OCI-LY3 (cell line): ENCODE data around the gene CD19.
A peak's percentile ranks its signal among the peaks of the same experiment; 100 is the strongest.
"Not testable (repeated sequence)": the region's sequence is repeated elsewhere in the genome, so short reads cannot be mapped to it uniquely, and the experiment has no call there.

ENCODE experiments used
- H2AFZ ChIP-seq: fragments of 200-600, 300-600 bp; shearing (Covaris generic); 2 replicates; pipeline ENCODE4 v1.6.0; 2014; ENCODE audit warnings: antibody characterized with exemption, low read depth, low read length
- H3K27ac ChIP-seq: fragments of 200-600, 300-600 bp; sonication (generic); 2 replicates; pipeline ENCODE4 v1.5.1; 2014; ENCODE audit warnings: mild to moderate bottlenecking, low read length, moderate library complexity, mixed read lengths
- H3K27me3 ChIP-seq: fragments of 200-600, 300-600 bp; sonication (generic); 2 replicates; pipeline ENCODE4 v1.6.1; 2014; ENCODE audit warnings: low read depth, low read length, mixed read lengths
- H3K36me3 ChIP-seq: fragments of 200-600, 300-600 bp; sonication (generic); replicated peaks from 2 replicates; pipeline ENCODE3; 2014; ENCODE audit warnings: low read depth, low read length, mixed read lengths
- H3K4me1 ChIP-seq: fragments of 300-600, 200-600 bp; sonication (generic); 2 replicates; pipeline ENCODE4 v1.6.1; 2014; ENCODE audit warnings: low read length, mixed read lengths
- H3K4me2 ChIP-seq: fragments of 200-600, 300-600 bp; sonication (generic); 2 replicates; pipeline ENCODE4 v1.6.1; 2014; ENCODE audit warnings: low read length, mixed read lengths
- H3K4me3 ChIP-seq: fragments of 300-600, 200-600 bp; sonication (generic); 2 replicates; pipeline ENCODE4 v1.5.1; 2014; ENCODE audit warnings: antibody characterized with exemption, mild to moderate bottlenecking, low read length, moderate library complexity
- H3K79me2 ChIP-seq: fragments of 300-600, 200-600 bp; shearing (Covaris generic); 2 replicates; pipeline ENCODE4 v1.6.1; 2014; ENCODE audit warnings: mild to moderate bottlenecking, low read length, mixed read lengths
- H3K9ac ChIP-seq: fragments of 300-600, 200-600 bp; shearing (Covaris generic); 2 replicates; pipeline ENCODE4 v1.6.0; 2014; ENCODE audit warnings: mild to moderate bottlenecking, low read length, moderate library complexity
- H3K9me3 ChIP-seq: fragments of 200-600, 300-600 bp; shearing (Covaris generic); 2 replicates; pipeline ENCODE4 v1.6.1; 2014; ENCODE audit warnings: low read length, mixed read lengths; ENCODE audit not compliant: insufficient read depth
- H4K20me1 ChIP-seq: fragments of 200-600, 300-600 bp; sonication (generic); 2 replicates; pipeline ENCODE4 v1.6.1; 2016; ENCODE audit warnings: low read length, mixed read lengths; ENCODE audit not compliant: insufficient read depth
- CTCF ChIP-seq: fragments of 200-600, 300-600 bp; sonication (generic); IDR thresholded peaks from 2 replicates; pipeline ENCODE4 v1.5.1; 2014; ENCODE audit warnings: antibody characterized with exemption, low read length, low read depth
- EZH2phosphoT487 ChIP-seq: fragments of 200-600 bp; shearing (Covaris generic); IDR thresholded peaks from 2 replicates; pipeline ENCODE4 v1.6.1; 2018; ENCODE audit warnings: antibody characterized with exemption, mixed run types, low read depth

The CD19 gene

GRCh38 chr16:28977703-28978662 lies 46.2 kb downstream of the CD19 start:
- H3K9me3 ChIP-seq: no peaks in the 10 kb centered on the region
- no peak overlapping the region for H2AFZ ChIP-seq
- TF ChIP-seq CTCF (peak; percentile 62), EZH2phosphoT487 (no peak)
- H3K9ac ChIP-seq: no peak overlapping the region
- no peak overlapping the region for H3K27ac ChIP-seq
- no peaks in the 10 kb centered on the region for H3K27me3 ChIP-seq
- peaks cover 9% of the 10 kb centered on the region for H3K4me1 ChIP-seq
- H3K36me3 ChIP-seq: peaks cover 11% of the 10 kb centered on the region
- no peak overlapping the region for H3K4me2 ChIP-seq
- no peaks in the 10 kb centered on the region for H4K20me1 ChIP-seq
- peaks cover 9% of the 10 kb centered on the region; the same call in 1 of the 2 replicates for H3K79me2 ChIP-seq
- H3K4me3 ChIP-seq: no peak overlapping the region

GRCh38 chr16:28980330-28980729 lies 48.6 kb downstream of the CD19 start:
- H3K36me3 ChIP-seq: peaks cover 11% of the 10 kb centered on the region
- H3K27me3 ChIP-seq: not testable (repeated sequence)

GRCh38 chr16:28980929-28981328 lies 49.2 kb downstream of the CD19 start:
- no peaks in the 10 kb centered on the region for H3K4me1 ChIP-seq
- no peaks in the 10 kb centered on the region for H3K9me3 ChIP-seq
- H3K36me3 ChIP-seq: peaks cover 11% of the 10 kb centered on the region
- no peak overlapping the region for H3K4me3 ChIP-seq
- H3K79me2 ChIP-seq: no peaks in the 10 kb centered on the region
- no peak overlapping the region for H3K9ac ChIP-seq
- no peak overlapping the region for H2AFZ ChIP-seq
- no peaks in the 10 kb centered on the region for H3K27me3 ChIP-seq
- H3K27ac ChIP-seq: no peak overlapping the region
- no peaks in the 10 kb centered on the region for H4K20me1 ChIP-seq
- H3K4me2 ChIP-seq: no peak overlapping the region
- TF ChIP-seq EZH2phosphoT487: no peak
- no peak for TF ChIP-seq CTCF

More at GRCh38 chr16:28980330-28980729, 48.6 kb downstream of the CD19 start:
- not testable (repeated sequence) for H2AFZ ChIP-seq, H3K4me3 ChIP-seq, H3K79me2 ChIP-seq, H3K4me2 ChIP-seq, H4K20me1 ChIP-seq, H3K4me1 ChIP-seq, H3K9ac ChIP-seq, H3K9me3 ChIP-seq, H3K27ac ChIP-seq

GRCh38 chr16:28981517-28981916 lies 49.7 kb downstream of the CD19 start:
- H3K27ac ChIP-seq: no peak overlapping the region
- TF ChIP-seq EZH2phosphoT487 (no peak), CTCF (peak; percentile 55)
- no peak overlapping the region for H3K9ac ChIP-seq
- no peaks in the 10 kb centered on the region for H3K9me3 ChIP-seq
- H3K4me3 ChIP-seq: no peak overlapping the region
- H3K27me3 ChIP-seq: no peaks in the 10 kb centered on the region
- H3K4me1 ChIP-seq: no peaks in the 10 kb centered on the region
- H3K36me3 ChIP-seq: peaks cover 11% of the 10 kb centered on the region
- H2AFZ ChIP-seq: no peak overlapping the region
- no peaks in the 10 kb centered on the region for H4K20me1 ChIP-seq
- no peak overlapping the region for H3K4me2 ChIP-seq
- no peaks in the 10 kb centered on the region for H3K79me2 ChIP-seq
